HepG2 (cell line): Measurements from ENCODE around the gene IL6ST. TPM values are rescaled to one million over a fixed set of nuclear protein-coding genes. Genes with fewer than 3 reads are reported as not detected.

Source experiments
- CREB1 ChIP-seq, 2 experiments: fragments of 450-650 bp in 1 of 2; IDR thresholded peaks; 2 replicates each; pipeline ENCODE4 v1.6.1; 2016 to 2017; ENCODE audit warnings: control low read depth in 1 of 2, mild to moderate bottlenecking in 1 of 2, missing compliant biosample characterization in 1 of 2, missing genetic modification characterization in 1 of 2
- CREB3 ChIP-seq: sonication (generic); formaldehyde crosslinking; IDR thresholded peaks from 2 replicates; pipeline ENCODE4 v1.5.0; 2020; ENCODE audit warnings: missing genetic modification reagents
- CREM ChIP-seq, 2 experiments: sonication (generic) in 1 of 2; formaldehyde crosslinking in 1 of 2; IDR thresholded peaks; 2 replicates each; pipeline versions ENCODE4 v1.4.0 to v1.6.1; 2016 to 2020; ENCODE audit warnings: antibody characterized with exemption in 1 of 2, mild to moderate bottlenecking in 1 of 2, missing genetic modification reagents in 1 of 2
- DDIT3 ChIP-seq: sonication (generic); formaldehyde crosslinking; IDR thresholded peaks from 2 replicates; pipeline ENCODE4 v1.4.0; 2020; ENCODE audit warnings: mild to moderate bottlenecking, missing genetic modification reagents
- FOXK2 ChIP-seq: fragments of 450-650 bp; IDR thresholded peaks from 2 replicates; pipeline ENCODE4 v1.6.1; 2016
- GTF3A ChIP-seq: sonication (generic); formaldehyde crosslinking; conservative IDR thresholded peaks from 2 replicates; pipeline ENCODE4 v1.4.0; 2020; ENCODE audit warnings: mild to moderate bottlenecking, missing genetic modification reagents
- HNF4A ChIP-seq: sonication (generic); formaldehyde crosslinking; IDR thresholded peaks from 2 replicates; pipeline ENCODE4 v1.4.0; 2020; ENCODE audit warnings: missing genetic modification reagents
- HOXA3 ChIP-seq: sonication (generic); formaldehyde crosslinking; IDR thresholded peaks from 2 replicates; pipeline ENCODE4 v1.5.0; 2020; ENCODE audit warnings: missing genetic modification reagents
- HOXA5 ChIP-seq: sonication (generic); formaldehyde crosslinking; IDR thresholded peaks from 2 replicates; pipeline ENCODE4 v1.4.0; 2020; ENCODE audit warnings: missing genetic modification reagents
- MATR3 ChIP-seq: sonication (generic); formaldehyde crosslinking; IDR thresholded peaks from 2 replicates; pipeline ENCODE4 v1.4.0; 2020; ENCODE audit warnings: missing genetic modification reagents
- MED1 ChIP-seq: sonication (generic); formaldehyde crosslinking; IDR thresholded peaks from 2 replicates; pipeline ENCODE4 v1.4.0; 2020; ENCODE audit warnings: missing genetic modification reagents
- NR2C2 ChIP-seq: sonication (generic); formaldehyde crosslinking; IDR thresholded peaks from 2 replicates; pipeline ENCODE4 v1.4.0; 2020; ENCODE audit warnings: missing genetic modification reagents, mild to moderate bottlenecking, moderate library complexity, borderline replicate concordance
- PBX2 ChIP-seq: IDR thresholded peaks from 2 replicates; pipeline ENCODE4 v1.6.1; 2016; ENCODE audit warnings: control low read depth
- PHF20 ChIP-seq: sonication (generic); formaldehyde crosslinking; IDR thresholded peaks from 2 replicates; pipeline ENCODE4 v1.5.0; 2020; ENCODE audit warnings: mild to moderate bottlenecking, missing genetic modification reagents
- RAD51 ChIP-seq: fragments of 450-650 bp; IDR thresholded peaks from 2 replicates; pipeline ENCODE4 v1.6.1; 2016; ENCODE audit warnings: borderline replicate concordance
- RXRB ChIP-seq: IDR thresholded peaks from 2 replicates; pipeline ENCODE4 v1.6.1; 2016; ENCODE audit warnings: borderline replicate concordance, missing genetic modification reagents, missing compliant biosample characterization
- TCF12 ChIP-seq, 2 experiments: fragments of 450-650 bp in 1 of 2; sonication (generic) in 1 of 2; formaldehyde crosslinking in 1 of 2; IDR thresholded peaks; 2 replicates each; pipeline versions ENCODE4 v1.6.1 to v1.8.0; 2017 to 2022; ENCODE audit warnings: antibody characterized with exemption in 1 of 2, mild to moderate bottlenecking in 1 of 2, missing genetic modification reagents in 1 of 2, moderate library complexity in 1 of 2
- TFDP1 ChIP-seq: IDR thresholded peaks from 2 replicates; pipeline ENCODE4 v1.6.1; 2016; ENCODE audit warnings: missing compliant biosample characterization, missing genetic modification reagents, borderline replicate concordance
- THAP7 ChIP-seq: sonication (generic); formaldehyde crosslinking; IDR thresholded peaks from 2 replicates; pipeline ENCODE4 v1.8.1; 2023; ENCODE audit warnings: mild to moderate bottlenecking, missing genetic modification reagents
- TRIM22 ChIP-seq: fragments of 450-650 bp; IDR thresholded peaks from 2 replicates; pipeline ENCODE4 v1.6.1; 2017
- ZMYM4 ChIP-seq: sonication (generic); formaldehyde crosslinking; IDR thresholded peaks from 2 replicates; pipeline ENCODE4 v1.8.1; 2023; ENCODE audit warnings: mild to moderate bottlenecking, missing genetic modification reagents
- ZNF160 ChIP-seq: sonication (generic); formaldehyde crosslinking; IDR thresholded peaks from 2 replicates; pipeline ENCODE4 v1.8.0; 2022; ENCODE audit warnings: mild to moderate bottlenecking, inconsistent platforms, missing genetic modification reagents
- ZNF24 ChIP-seq: fragments of 450-650 bp; IDR thresholded peaks from 2 replicates; pipeline ENCODE4 v1.6.1; 2017; ENCODE audit warnings: antibody characterized with exemption, mild to moderate bottlenecking
- ZNF501 ChIP-seq: sonication (generic); formaldehyde crosslinking; IDR thresholded peaks from 2 replicates; pipeline ENCODE4 v1.5.1; 2020; ENCODE audit warnings: mild to moderate bottlenecking, moderate library complexity, missing genetic modification reagents
- ZNF816 ChIP-seq: sonication (generic); formaldehyde crosslinking; IDR thresholded peaks from 2 replicates; pipeline ENCODE4 v1.8.0; 2022; ENCODE audit warnings: missing genetic modification reagents, mild to moderate bottlenecking, borderline replicate concordance
- ZZZ3 ChIP-seq: sonication (generic); formaldehyde crosslinking; IDR thresholded peaks from 2 replicates; pipeline ENCODE4 v1.4.0; 2020; ENCODE audit warnings: missing genetic modification reagents, mild to moderate bottlenecking, borderline replicate concordance
- polyA plus RNA-seq, 8 experiments: library from polyadenylated mRNA; depleted of rRNA in 3 of 8; stranded (reverse) in 7 of 8; unstranded in 1 of 8; fragments of >200 nt; fragmentation: Illumina TruSeq in 4 of 8; extraction: Trizol in 4 of 8; gene quantifications; 2 replicates each; pipeline versions ENCODE4 v1.2.1 to v1.2.3, GENCODE V29; 2011 to 2016; ENCODE audit warnings: low read depth in 4 of 8, missing spikeins in 1 of 8, mixed read lengths in 1 of 8; ENCODE audit not compliant: insufficient read depth in 1 of 8
- total RNA-seq, 5 experiments: library from RNA; depleted of rRNA; stranded (reverse); fragments of >200 nt; fragmentation: Illumina TruSeq; extraction: Trizol; gene quantifications; 2 replicates each; pipeline ENCODE4 v1.2.3, GENCODE V29; 2016; ENCODE audit warnings: low read depth in 1 of 5

IL6ST gene
- total and polyA plus RNA-seq, 2 of the 13 experiments (the other 11 are each of a cell fraction or from before 2014, with no cell fraction given): 66.6 to 166 TPM

GRCh38 chr5:55934115-55934613, 60.6 kb downstream of the IL6ST start (continued):
- 0 out of 2 replicates have a peak, but pooled peaks have one; percentile 26 for TF ChIP-seq ZNF160 (CRISPR knock-in tag)
- no peak for TF ChIP-seq PBX2 (CRISPR knock-in tag)
- no peak for TF ChIP-seq ZZZ3 (CRISPR knock-in tag)
- TF ChIP-seq CREM (IDR thresholded peaks at IDR 0.05): peak; percentile 97
- TF ChIP-seq CREM (CRISPR knock-in tag; IDR thresholded peaks at IDR 0.05): no peak
- TF ChIP-seq ZNF24: 0 out of 2 replicates have a peak, but pooled peaks have one; percentile 20
- TF ChIP-seq CREB1 (IDR thresholded peaks at IDR 0.05): peak; percentile 100
- TF ChIP-seq CREB1 (CRISPR knock-in tag; IDR thresholded peaks at IDR 0.05): peak; percentile 92
- TF ChIP-seq GTF3A (CRISPR knock-in tag): no peak
- peak; percentile 87 for TF ChIP-seq ZNF501
- TF ChIP-seq TRIM22: no peak
- TF ChIP-seq RAD51: no peak
- TF ChIP-seq TCF12 (IDR thresholded peaks at IDR 0.05): no peak
- peak; percentile 99 for TF ChIP-seq TCF12 (CRISPR knock-in tag; IDR thresholded peaks at IDR 0.05)
- peak; percentile 98 for TF ChIP-seq HNF4A (CRISPR knock-in tag)
- TF ChIP-seq FOXK2: peak; percentile 91
- peak; percentile 95 for TF ChIP-seq ZMYM4 (CRISPR knock-in tag)
- TF ChIP-seq PHF20 (CRISPR knock-in tag): no peak; the same call in 1 of the 2 replicates
- peak; percentile 96 for TF ChIP-seq HOXA5 (CRISPR knock-in tag)
- peak; percentile 98 for TF ChIP-seq MED1 (CRISPR knock-in tag)
- TF ChIP-seq HOXA3 (CRISPR knock-in tag): peak; percentile 95
- no peak for TF ChIP-seq CREB3
- no peak for TF ChIP-seq THAP7 (CRISPR knock-in tag)
- no peak for TF ChIP-seq MATR3
- TF ChIP-seq TFDP1 (CRISPR knock-in tag): no peak; the same call in 1 of the 2 replicates
- peak; percentile 88; the same call in 1 of the 2 replicates for TF ChIP-seq ZNF816 (CRISPR knock-in tag)
- peak; percentile 99 for TF ChIP-seq RXRB (CRISPR knock-in tag)
- peak; percentile 86 for TF ChIP-seq NR2C2 (CRISPR knock-in tag)
- 0 out of 2 replicates have a peak, but pooled peaks have one; percentile 42 for TF ChIP-seq DDIT3 (CRISPR knock-in tag)
